DOHH2 (cell line): Measurements from ENCODE around the gene EIF5A2.

Experiments used
- H3F3A ChIP-seq: fragments of 200-600 bp; sonication (generic), shearing (Covaris generic); 2 replicates; pipeline ENCODE4 v1.6.0; 2016; ENCODE audit warnings: antibody characterized with exemption, mild to moderate bottlenecking; ENCODE audit not compliant: control insufficient read depth, insufficient read depth
- H3K27ac ChIP-seq: fragments of 200-600 bp; sonication (generic); 2 replicates; pipeline ENCODE4 v1.5.1; 2014; ENCODE audit warnings: low read depth, mild to moderate bottlenecking, low read length, moderate library complexity
- H3K27me3 ChIP-seq: fragments of 200-600 bp; sonication (generic); 2 replicates; pipeline ENCODE4 v1.6.1; 2014; ENCODE audit warnings: mild to moderate bottlenecking, low read length, mixed read lengths; ENCODE audit not compliant: control insufficient read depth
- H3K36me3 ChIP-seq: fragments of 200-600 bp; sonication (generic); 2 replicates; pipeline ENCODE4 v1.6.1; 2014; ENCODE audit warnings: mild to moderate bottlenecking, low read length, moderate library complexity, mixed read lengths; ENCODE audit not compliant: control insufficient read depth
- H3K4me1 ChIP-seq: fragments of 200-600 bp; sonication (generic); 2 replicates; pipeline ENCODE4 v1.6.1; 2014; ENCODE audit warnings: mild to moderate bottlenecking, low read length, mixed read lengths; ENCODE audit not compliant: control insufficient read depth
- H3K4me2 ChIP-seq: fragments of 200-600 bp; sonication (generic); 2 replicates; pipeline ENCODE4 v1.6.0; 2014; ENCODE audit warnings: mild to moderate bottlenecking, low read length, moderate library complexity
- H3K4me3 ChIP-seq: fragments of 200-600 bp; sonication (generic); 2 replicates; pipeline ENCODE4 v1.5.1; 2014; ENCODE audit warnings: mild to moderate bottlenecking, low read length, mixed read lengths
- H3K79me2 ChIP-seq: fragments of 200-600 bp; sonication (generic); 2 replicates; pipeline ENCODE4 v1.6.1; 2014; ENCODE audit warnings: mild to moderate bottlenecking, low read length, mixed read lengths; ENCODE audit not compliant: control insufficient read depth
- H3K9me2 ChIP-seq: fragments of 200-600 bp; sonication (generic); replicated peaks from 2 replicates; pipeline ENCODE4 v1.6.1; 2014; ENCODE audit warnings: mild to moderate bottlenecking, low read length, mixed read lengths; ENCODE audit not compliant: control insufficient read depth
- H3K9me3 ChIP-seq: fragments of 200-600 bp; sonication (generic); 2 replicates; pipeline ENCODE4 v1.6.1; 2014; ENCODE audit warnings: antibody characterized with exemption, low read length, mixed read lengths; ENCODE audit not compliant: control insufficient read depth, insufficient read depth
- H4K20me1 ChIP-seq: fragments of 200-600 bp; sonication (generic); 2 replicates; pipeline ENCODE4 v1.6.0; 2014; ENCODE audit warnings: low read depth, mild to moderate bottlenecking, antibody characterized with exemption, low read length, moderate library complexity; ENCODE audit not compliant: control insufficient read depth, insufficient read depth
- CTCF ChIP-seq: fragments of 200-600 bp; sonication (generic); IDR thresholded peaks from one replicate; pipeline ENCODE4 v1.5.1; 2014; ENCODE audit warnings: antibody characterized with exemption, mild to moderate bottlenecking, low read depth, low read length; ENCODE audit not compliant: poor library complexity, severe bottlenecking
- EZH2phosphoT487 ChIP-seq: fragments of 200-600 bp; sonication (generic); IDR thresholded peaks from 2 replicates; pipeline ENCODE4 v1.6.1; 2017; ENCODE audit warnings: borderline replicate concordance, mild to moderate bottlenecking, antibody characterized with exemption, low read length, moderate library complexity, mixed read lengths

The EIF5A2 gene

DNA sequence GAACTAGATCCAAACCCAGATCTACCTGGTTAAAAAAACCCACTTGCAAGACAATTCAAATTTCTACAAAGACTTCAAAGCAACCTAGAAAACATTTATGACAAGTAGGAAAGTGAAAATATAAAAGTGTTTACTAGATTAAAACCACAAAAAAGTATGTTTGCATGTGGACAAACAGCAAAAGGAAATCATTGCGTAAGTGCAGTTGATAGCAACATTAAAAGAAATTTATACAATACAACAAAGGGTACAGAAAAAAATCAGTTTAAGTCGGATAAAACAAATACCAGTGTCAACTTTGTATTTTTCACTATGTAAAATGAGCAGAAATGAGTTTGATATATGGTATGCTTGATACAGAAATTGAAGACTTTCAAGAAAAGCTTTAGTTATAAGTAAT, 2.6 kb downstream of the EIF5A2 start:
- no peaks in the 10 kb centered on the region for H3K27me3 ChIP-seq

DNA sequence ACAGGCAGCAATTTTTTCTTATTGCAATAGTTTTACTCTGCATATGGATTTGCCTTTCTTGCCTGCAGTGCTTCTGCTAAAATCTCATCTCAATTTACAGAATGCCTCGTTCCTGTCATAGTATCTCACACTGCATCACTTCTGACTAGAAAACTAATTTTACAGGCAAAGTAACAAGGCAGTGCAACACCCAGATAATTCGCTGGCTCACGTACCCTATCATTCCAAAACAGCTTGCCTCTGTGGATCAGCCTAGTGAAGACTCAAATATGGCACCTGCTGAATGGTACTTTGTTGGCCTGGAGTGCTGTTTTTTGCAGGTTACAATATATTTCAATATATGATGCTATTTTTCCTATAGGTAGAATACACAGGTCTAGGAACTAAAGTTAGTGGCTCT, 5.3 kb downstream of the EIF5A2 start:
- H3K27me3 ChIP-seq, result no peaks in the 10 kb centered on the region
- peaks cover 13% of the 10 kb centered on the region; the same call in 1 of the 2 replicates for H3K4me1 ChIP-seq
- H3K4me2 ChIP-seq, result no peak overlapping the region
- H3K4me3 ChIP-seq, result no peak overlapping the region
- H3K27ac ChIP-seq, result no peak overlapping the region
- no peaks in the 10 kb centered on the region for H3K9me2 ChIP-seq
- no peaks in the 10 kb centered on the region for H3F3A ChIP-seq
- TF ChIP-seq CTCF, result no peak
- TF ChIP-seq EZH2phosphoT487, result no peak
- H4K20me1 ChIP-seq, result no peaks in the 10 kb centered on the region
- no peaks in the 10 kb centered on the region for H3K9me3 ChIP-seq
- no peaks in the 10 kb centered on the region for H3K36me3 ChIP-seq
- H3K79me2 ChIP-seq, result peaks cover 4% of the 10 kb centered on the region; the same call in 1 of the 2 replicates

More for the DNA sequence above, 2.6 kb downstream of the EIF5A2 start:
- peaks cover 4% of the 10 kb centered on the region; the same call in 1 of the 2 replicates for H3K79me2 ChIP-seq
- H3K36me3 ChIP-seq, result no peaks in the 10 kb centered on the region
- H4K20me1 ChIP-seq, result no peaks in the 10 kb centered on the region
- H3K9me2 ChIP-seq, result no peaks in the 10 kb centered on the region
- no peaks in the 10 kb centered on the region for H3F3A ChIP-seq
- H3K27ac ChIP-seq, result no peak overlapping the region
- peaks cover 18% of the 10 kb centered on the region for H3K4me1 ChIP-seq
- TF ChIP-seq EZH2phosphoT487 (no peak), CTCF (no peak)
- no peak overlapping the region for H3K4me3 ChIP-seq
- H3K4me2 ChIP-seq, result no peak overlapping the region
- H3K9me3 ChIP-seq, result peaks cover 7% of the 10 kb centered on the region

- TF ChIP-seq CTCF, result no peak
- TF ChIP-seq EZH2phosphoT487, result no peak
- Histone ChIP-seq H3K4me2 (no peak overlapping the region), H3K9me3 (no peaks in the 10 kb centered on the region), H3F3A (no peaks in the 10 kb centered on the region), H3K4me1 (no peaks in the 10 kb centered on the region), H4K20me1 (no peaks in the 10 kb centered on the region), H3K27ac (no peak overlapping the region), H3K27me3 (no peaks in the 10 kb centered on the region), H3K9me2 (no peaks in the 10 kb centered on the region), H3K4me3 (no peak overlapping the region), H3K79me2 (no peaks in the 10 kb centered on the region), H3K36me3 (no peaks in the 10 kb centered on the region)
These were observed 9.0 kb downstream of the EIF5A2 start for GRCh38 chr3:170899455-170899854.
